Measurements from ENCODE around the gene SSH2. TPM values are rescaled to one million over a fixed set of nuclear protein-coding genes. Genes with fewer than 3 reads are reported as not detected.
A peak's percentile ranks its signal among the peaks of the same experiment; 100 is the strongest.

The SSH2 gene
- total and polyA plus RNA-seq, 2 of the 13 experiments (the other 11 are each of a cell fraction or from before 2014, with no cell fraction given) = 6.0 to 6.4 TPM

- TF ChIP-seq UBTF (CRISPR knock-in tag; IDR thresholded peaks at IDR 0.05) = peak; percentile 74; the same call in 1 of the 2 replicates
- TF ChIP-seq FOXP4 (CRISPR knock-in tag; IDR thresholded peaks at IDR 0.05) = peak; percentile 36; the same call in 1 of the 2 replicates
- no peak; the same call in 1 of the 2 replicates for TF ChIP-seq KMT2B (CRISPR knock-in tag; IDR thresholded peaks at IDR 0.05)
- no peak for TF ChIP-seq ZBTB40 (IDR thresholded peaks at IDR 0.05)
- TF ChIP-seq ZBTB40 (CRISPR knock-in tag; IDR thresholded peaks at IDR 0.05) = no peak
- TF ChIP-seq ZNF20 (CRISPR knock-in tag; IDR thresholded peaks at IDR 0.05) = 0 out of 2 replicates have a peak, but pooled peaks have one; percentile 15
- peak; percentile 2; the same call in 1 of the 2 replicates for TF ChIP-seq NR2F6 (IDR thresholded peaks at IDR 0.05)
- TF ChIP-seq NR2F6 (CRISPR knock-in tag; IDR thresholded peaks at IDR 0.05) = 0 out of 2 replicates have a peak, but pooled peaks have one; percentile 7
- no peak for TF ChIP-seq FOXO1 (CRISPR knock-in tag; IDR thresholded peaks at IDR 0.05)
- TF ChIP-seq DMAP1 (CRISPR knock-in tag; IDR thresholded peaks at IDR 0.05) = peak; percentile 62
- TF ChIP-seq ZNF335 (CRISPR knock-in tag; IDR thresholded peaks at IDR 0.05) = peak; percentile 98
- TF ChIP-seq ZNF75D (CRISPR knock-in tag; IDR thresholded peaks at IDR 0.05; ENCODE audit: borderline replicate concordance) = no peak
- TF ChIP-seq CSRNP2 (CRISPR knock-in tag; conservative IDR thresholded peaks at IDR 0.05; ENCODE audit: low read depth) = no peak
Observed at GRCh38 chr17:29591737-29592608, 338.1 kb downstream of the SSH2 start (continued).

Data from HepG2 (cell line).